Astrocyte (in vitro differentiated cells and primary cell): ENCODE measurements around the gene UFD1.

ENCODE experiments used
- CTCF ChIP-seq: IDR thresholded peaks from 2 replicates; pipeline ENCODE4 v1.5.1; 2011; ENCODE audit warnings: low read depth, mild to moderate bottlenecking, inconsistent platforms, low read length, moderate library complexity; ENCODE audit not compliant: insufficient read depth
- EZH2 ChIP-seq: IDR thresholded peaks from 2 replicates; pipeline ENCODE4 v1.6.1; 2012; ENCODE audit warnings: mild to moderate bottlenecking, low read length, inconsistent platforms; ENCODE audit not compliant: insufficient read depth

GRCh38 chr22:19434829-19435580, 44.0 kb downstream of the UFD1 start:
- TF ChIP-seq CTCF (no peak), EZH2 (no peak)
